PC-9 (cell line): ENCODE data around the gene PTPRT. TPM values are rescaled to one million over a fixed set of nuclear protein-coding genes. Genes with fewer than 3 reads are reported as not detected.

Experiments
- BruUV-seq: library from RNA; stranded (reverse); fragments of 400-500 nt; replicated peaks from 2 replicates; lab custom pipeline; 2021; lab: Mats Ljungman, UMichigan
- CTCF ChIA-PET: fragments of 300-600 bp; sonication (Branson Sonifier 250); formaldehyde crosslinking; loops from one replicate; lab custom pipeline; 2022; ENCODE audit warnings: antibody characterized with exemption; lab: Charles Lee
- POLR2A ChIA-PET: fragments of 300-600 bp; sonication (Branson Sonifier 250); formaldehyde crosslinking; loops from one replicate; lab custom pipeline; 2022; ENCODE audit warnings: antibody characterized with exemption; ENCODE audit not compliant: unreplicated experiment; lab: Charles Lee
- DNase-seq, 2 experiments: peaks; one replicate each; pipeline versions ENCODE4 v3.0.0 to v3.0.0-alpha.2; 2015 to 2022; ENCODE audit warnings: mixed read lengths in 1 of 2
- H2AFZ ChIP-seq: fragments of 200-600 bp; sonication (generic); 2 replicates; pipeline ENCODE4 v1.8.1; 2017; ENCODE audit warnings: antibody characterized with exemption
- H3F3A ChIP-seq: fragments of 200-600 bp; sonication (generic); 2 replicates; pipeline ENCODE4 v1.8.1; 2017; ENCODE audit warnings: antibody characterized with exemption, mild to moderate bottlenecking, low read depth; ENCODE audit not compliant: insufficient read depth
- H3K27ac ChIP-seq: fragments of 200-600 bp; sonication (generic); 2 replicates; pipeline ENCODE4 v1.6.1; 2016; ENCODE audit warnings: mixed run types
- H3K27me3 ChIP-seq: fragments of 200-600 bp; sonication (generic); 2 replicates; pipeline ENCODE4 v1.6.1; 2016; ENCODE audit warnings: low read depth, mixed run types; ENCODE audit not compliant: insufficient read depth
- H3K36me3 ChIP-seq: fragments of 200-600 bp; sonication (generic); 2 replicates; pipeline ENCODE4 v1.6.1; 2016; ENCODE audit warnings: low read depth, mixed run types
- H3K4me1 ChIP-seq: fragments of 200-600 bp; sonication (generic); replicated peaks from 2 replicates; pipeline ENCODE4 v1.6.1; 2016; ENCODE audit warnings: mixed run types; ENCODE audit not compliant: insufficient read depth
- H3K4me2 ChIP-seq: fragments of 200-600 bp; sonication (generic); 2 replicates; pipeline ENCODE4 v1.6.1; 2017; ENCODE audit warnings: mixed run types
- H3K4me3 ChIP-seq: fragments of 200-600 bp; sonication (generic); 2 replicates; pipeline ENCODE4 v1.6.1; 2016; ENCODE audit warnings: mixed run types
- H3K79me2 ChIP-seq: fragments of 200-600 bp; sonication (generic); 2 replicates; pipeline ENCODE4 v1.6.1; 2017; ENCODE audit warnings: low read depth, mixed run types
- H3K9me2 ChIP-seq: fragments of 200-600 bp; sonication (generic); 2 replicates; pipeline ENCODE4 v1.8.1; 2017; ENCODE audit warnings: mild to moderate bottlenecking; ENCODE audit not compliant: insufficient read depth
- H3K9me3 ChIP-seq: fragments of 200-600 bp; sonication (generic); 2 replicates; pipeline ENCODE4 v1.8.1; 2016; ENCODE audit warnings: low read depth; ENCODE audit not compliant: insufficient read depth
- H4K20me1 ChIP-seq: fragments of 200-600 bp; sonication (generic); 2 replicates; pipeline ENCODE4 v1.8.1; 2017; ENCODE audit not compliant: insufficient read depth
- EZH2 ChIP-seq: fragments of 200-600 bp; sonication (generic); IDR thresholded peaks from 2 replicates; pipeline ENCODE4 v1.8.0; 2017; ENCODE audit warnings: antibody characterized with exemption, low read depth
- intact Hi-C: fragments of 100-400 bp; cut with micrococcal nuclease; formaldehyde crosslinking; loops from one replicate; pipeline ENCODE4 v1.10.0; 2022; ENCODE audit not compliant: unreplicated experiment
- total RNA-seq: library from RNA; stranded (reverse); gene quantifications from 2 replicates; pipeline ENCODE4 v1.2.3, GENCODE V29; 2021
- TF ChIP-seq, protein P1 (sequence below): fragments of 200-600 bp; sonication (generic); conservative IDR thresholded peaks from 2 replicates; pipeline ENCODE4 v1.6.1; 2017; ENCODE audit warnings: mixed run types, antibody characterized with exemption, mild to moderate bottlenecking, moderate library complexity

Gene PTPRT
- total RNA-seq, 1 experiment from 2014 or later: not detected

DNA sequence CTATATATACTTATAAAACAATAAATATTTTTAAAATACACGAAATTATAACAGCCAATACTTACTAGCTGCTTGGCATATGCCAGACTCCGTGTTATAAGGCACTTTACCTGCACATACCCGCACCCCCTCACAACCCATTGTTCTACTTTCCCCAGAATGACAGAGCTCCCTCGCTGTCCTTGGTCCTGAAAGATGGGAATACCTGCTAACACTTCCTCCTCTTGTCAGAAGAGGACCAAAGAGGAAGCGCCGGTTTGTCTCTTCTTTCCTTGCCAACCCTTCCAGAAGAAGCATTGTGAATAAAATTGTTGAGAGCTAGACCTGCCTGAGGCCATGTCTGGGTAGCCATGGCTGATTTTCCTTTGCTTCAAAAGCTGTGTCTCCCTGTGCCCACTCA lies 149.3 kb downstream of the PTPRT start:
- CTCF ChIA-PET: no interaction called here
- intact Hi-C loops: no loop called here
- no peaks in the 10 kb centered on the region for H3K79me2 ChIP-seq
- no peaks in the 10 kb centered on the region for H3F3A ChIP-seq
- H3K4me1 ChIP-seq: no peaks in the 10 kb centered on the region
- H3K4me2 ChIP-seq: no peak overlapping the region
- no peak for DNase-seq
- no peak for TF ChIP-seq EZH2
- TF ChIP-seq, protein P1, sequence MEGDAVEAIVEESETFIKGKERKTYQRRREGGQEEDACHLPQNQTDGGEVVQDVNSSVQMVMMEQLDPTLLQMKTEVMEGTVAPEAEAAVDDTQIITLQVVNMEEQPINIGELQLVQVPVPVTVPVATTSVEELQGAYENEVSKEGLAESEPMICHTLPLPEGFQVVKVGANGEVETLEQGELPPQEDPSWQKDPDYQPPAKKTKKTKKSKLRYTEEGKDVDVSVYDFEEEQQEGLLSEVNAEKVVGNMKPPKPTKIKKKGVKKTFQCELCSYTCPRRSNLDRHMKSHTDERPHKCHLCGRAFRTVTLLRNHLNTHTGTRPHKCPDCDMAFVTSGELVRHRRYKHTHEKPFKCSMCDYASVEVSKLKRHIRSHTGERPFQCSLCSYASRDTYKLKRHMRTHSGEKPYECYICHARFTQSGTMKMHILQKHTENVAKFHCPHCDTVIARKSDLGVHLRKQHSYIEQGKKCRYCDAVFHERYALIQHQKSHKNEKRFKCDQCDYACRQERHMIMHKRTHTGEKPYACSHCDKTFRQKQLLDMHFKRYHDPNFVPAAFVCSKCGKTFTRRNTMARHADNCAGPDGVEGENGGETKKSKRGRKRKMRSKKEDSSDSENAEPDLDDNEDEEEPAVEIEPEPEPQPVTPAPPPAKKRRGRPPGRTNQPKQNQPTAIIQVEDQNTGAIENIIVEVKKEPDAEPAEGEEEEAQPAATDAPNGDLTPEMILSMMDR: no peak
- H3K27me3 ChIP-seq: no peaks in the 10 kb centered on the region
- POLR2A ChIA-PET: no interaction called here
- H3K4me3 ChIP-seq: no peak overlapping the region
- no peaks in the 10 kb centered on the region for H3K9me3 ChIP-seq
- H3K9me2 ChIP-seq: no peaks in the 10 kb centered on the region
- no TSS peak for BruUV-seq
- H3K27ac ChIP-seq: no peak overlapping the region
- H3K36me3 ChIP-seq: no peaks in the 10 kb centered on the region
- H2AFZ ChIP-seq: no peak overlapping the region
- peaks cover 5% of the 10 kb centered on the region; the same call in 1 of the 2 replicates for H4K20me1 ChIP-seq

DNA sequence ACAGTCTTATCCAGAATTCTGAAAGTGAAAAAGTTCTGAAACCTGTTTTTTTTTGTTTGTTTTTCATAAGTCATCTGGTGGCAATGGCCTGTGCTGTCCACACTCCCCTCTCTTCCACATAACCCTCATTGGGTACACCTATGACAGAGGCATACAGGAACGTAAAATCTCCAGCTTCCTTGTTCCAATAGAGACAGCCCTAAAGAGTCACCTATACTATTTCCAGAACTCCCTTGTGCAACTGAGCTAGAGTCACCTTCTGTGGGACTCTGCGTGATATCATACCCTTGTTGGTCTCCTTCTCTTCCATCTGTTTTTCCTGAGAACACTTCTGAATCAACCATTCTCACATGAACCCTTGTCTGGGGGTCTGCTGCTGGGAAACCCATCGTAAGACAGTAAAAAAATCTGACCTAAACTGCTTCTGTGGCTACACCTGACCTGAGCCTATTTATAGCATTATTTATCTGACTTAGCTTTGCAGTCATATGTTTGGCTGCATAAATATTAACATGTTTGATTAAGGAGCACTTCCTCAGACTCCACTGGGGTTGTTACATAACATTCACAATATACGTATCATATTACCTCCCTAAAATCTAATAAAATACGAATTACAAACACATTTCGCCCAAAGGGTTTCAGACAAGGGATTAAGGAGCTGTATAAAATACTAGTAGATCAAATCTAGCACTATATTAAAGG lies 151.9 kb downstream of the PTPRT start:
- no peak overlapping the region for H2AFZ ChIP-seq
- no TSS peak for BruUV-seq
- H3K9me3 ChIP-seq: no peaks in the 10 kb centered on the region
- no peaks in the 10 kb centered on the region for H3K79me2 ChIP-seq
- intact Hi-C loops: no loop called here
- no peak overlapping the region for H3K4me2 ChIP-seq
- no peaks in the 10 kb centered on the region for H3K4me1 ChIP-seq
- ChIA-PET POLR2A (no interaction called here), CTCF (no interaction called here)
- no peaks in the 10 kb centered on the region for H3K36me3 ChIP-seq
- H3K9me2 ChIP-seq: no peaks in the 10 kb centered on the region
- H3F3A ChIP-seq: no peaks in the 10 kb centered on the region
- no peak overlapping the region for H3K4me3 ChIP-seq
- peaks cover 5% of the 10 kb centered on the region; the same call in 1 of the 2 replicates for H4K20me1 ChIP-seq
- no peak overlapping the region for H3K27ac ChIP-seq
- H3K27me3 ChIP-seq: no peaks in the 10 kb centered on the region
- DNase-seq: no peak
- no peak for TF ChIP-seq EZH2
- TF ChIP-seq, protein P1: no peak

DNA sequence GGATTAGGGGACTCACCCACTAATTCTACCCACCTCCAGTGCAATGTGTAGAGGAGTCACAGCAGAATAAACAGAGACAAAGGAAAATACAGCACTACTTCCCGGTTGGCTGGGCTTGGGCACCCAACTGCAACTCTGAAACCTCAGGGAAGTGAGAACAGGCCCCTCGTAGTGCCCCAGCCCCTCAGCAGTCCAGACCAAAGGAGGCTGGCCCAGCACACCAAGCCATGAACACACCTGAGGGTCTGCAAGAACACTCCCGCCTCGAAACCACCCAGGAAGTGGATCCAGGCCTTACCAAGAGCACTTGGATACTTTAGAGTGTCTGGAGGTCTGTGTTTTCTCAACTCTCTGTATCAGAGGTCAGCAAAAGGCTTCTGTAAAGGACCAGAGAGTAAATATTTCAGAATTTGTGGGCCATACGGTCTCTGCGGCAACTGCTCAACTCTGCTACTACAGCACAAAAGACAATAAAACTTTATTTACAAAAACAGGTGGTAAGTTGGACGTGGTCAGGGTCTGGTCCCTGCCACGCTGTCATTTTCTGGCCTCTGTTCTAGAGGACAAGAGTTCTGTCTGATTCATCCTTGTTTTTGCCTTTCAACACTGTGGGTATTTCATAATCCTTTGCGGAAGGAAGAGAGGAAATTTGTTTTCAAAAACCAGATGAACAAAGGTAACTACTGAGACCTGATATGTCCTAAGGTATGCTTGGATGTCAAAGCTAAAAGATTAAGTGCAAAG lies 154.6 kb downstream of the PTPRT start:
- Histone ChIP-seq H3K4me2 (no peak overlapping the region), H3K36me3 (no peaks in the 10 kb centered on the region), H2AFZ (no peak overlapping the region), H4K20me1 (peaks cover 5% of the 10 kb centered on the region; the same call in 1 of the 2 replicates), H3K4me3 (no peak overlapping the region), H3K9me3 (no peaks in the 10 kb centered on the region), H3K79me2 (no peaks in the 10 kb centered on the region), H3F3A (no peaks in the 10 kb centered on the region), H3K27me3 (no peaks in the 10 kb centered on the region), H3K9me2 (no peaks in the 10 kb centered on the region), H3K27ac (no peak overlapping the region), H3K4me1 (no peaks in the 10 kb centered on the region)
- ChIA-PET POLR2A (no interaction called here), CTCF (no interaction called here)
- intact Hi-C loops: no loop called here
- no peak for DNase-seq
- TF ChIP-seq, protein P1: no peak
- TF ChIP-seq EZH2: no peak
- no TSS peak for BruUV-seq
